HUES64 (cell line): ENCODE data around the gene TADA2B.

ENCODE experiments used
- H3K27ac ChIP-seq: 2 replicates; pipeline ENCODE4 v1.7.0; 2013; ENCODE audit warnings: low read depth, low read length, inconsistent platforms
- H3K27me3 ChIP-seq: 2 replicates; pipeline ENCODE4 v1.6.1; 2013; ENCODE audit warnings: mild to moderate bottlenecking, low read length; ENCODE audit not compliant: insufficient read depth
- H3K36me3 ChIP-seq: 2 replicates; pipeline ENCODE4 v1.6.1; 2013; ENCODE audit warnings: mild to moderate bottlenecking, low read length; ENCODE audit not compliant: insufficient read depth
- H3K4me1 ChIP-seq: 2 replicates; pipeline ENCODE4 v1.6.1; 2013; ENCODE audit warnings: mild to moderate bottlenecking, low read length, moderate library complexity; ENCODE audit not compliant: insufficient read depth
- H3K4me3 ChIP-seq: 2 replicates; pipeline ENCODE4 v1.5.1; 2013; ENCODE audit warnings: mild to moderate bottlenecking, low read length, moderate library complexity
- H3K9ac ChIP-seq: 2 replicates; pipeline ENCODE4 v1.6.1; 2013; ENCODE audit warnings: mild to moderate bottlenecking, low read depth, low read length
- H3K9me3 ChIP-seq: 2 replicates; pipeline ENCODE4 v1.6.1; 2013; ENCODE audit warnings: low read depth, low read length; ENCODE audit not compliant: insufficient read depth
- WGBS: fragments of 150-250, 120-280 bp; methylation state at CpG from one replicate; pipeline ENCODE4 v1.1.7; 2013; ENCODE audit warnings: missing lambda C conversion rate; 5-methylcytosine and 5-hydroxymethylcytosine counted together

TADA2B gene

GRCh38 chr4:7061815-7062214, 18.6 kb downstream of the TADA2B start:
- Histone ChIP-seq H3K9ac (no peak overlapping the region), H3K4me3 (no peak overlapping the region), H3K27me3 (no peaks in the 10 kb centered on the region), H3K4me1 (no peaks in the 10 kb centered on the region), H3K9me3 (no peaks in the 10 kb centered on the region), H3K27ac (no peak overlapping the region), H3K36me3 (peaks cover 76% of the 10 kb centered on the region)
- 95% methylated on average over 6 of the region's 6 CpGs for WGBS

- WGBS: 97% methylated on average over 4 of the region's 4 CpGs
- peaks cover 75% of the 10 kb centered on the region for H3K36me3 ChIP-seq
- H3K27ac ChIP-seq: no peak overlapping the region
- no peaks in the 10 kb centered on the region for H3K4me1 ChIP-seq
- H3K27me3 ChIP-seq: no peaks in the 10 kb centered on the region
- H3K9ac ChIP-seq: no peak overlapping the region
- H3K4me3 ChIP-seq: no peak overlapping the region
- H3K9me3 ChIP-seq: no peaks in the 10 kb centered on the region
These were observed 19.6 kb downstream of the TADA2B start for GRCh38 chr4:7062816-7063215.

DNA sequence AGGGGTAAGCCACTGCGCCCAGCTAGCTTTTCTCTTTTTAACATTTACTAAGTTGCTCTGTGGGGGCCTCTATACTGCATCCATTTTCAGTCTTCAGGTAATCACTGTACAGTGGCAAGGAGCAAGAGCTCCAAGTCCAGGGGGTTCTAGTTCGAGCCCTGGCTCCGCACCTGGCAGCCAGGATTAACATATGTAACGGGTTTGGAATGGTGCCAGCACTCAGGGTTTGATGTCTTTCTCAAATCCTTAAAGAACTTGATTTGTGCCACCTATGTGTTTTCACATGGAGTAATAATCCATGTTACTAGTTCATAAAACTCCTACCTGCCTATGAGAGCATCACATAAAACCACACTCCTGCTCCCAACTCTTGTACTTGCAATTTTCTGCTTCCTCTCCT, 20.2 kb downstream of the TADA2B start:
- Histone ChIP-seq H3K36me3 (peaks cover 72% of the 10 kb centered on the region), H3K9me3 (no peaks in the 10 kb centered on the region), H3K27me3 (no peaks in the 10 kb centered on the region), H3K27ac (no peak overlapping the region), H3K4me1 (no peaks in the 10 kb centered on the region), H3K4me3 (no peak overlapping the region), H3K9ac (no peak overlapping the region)
- 97% methylated on average over 4 of the region's 4 CpGs for WGBS

DNA sequence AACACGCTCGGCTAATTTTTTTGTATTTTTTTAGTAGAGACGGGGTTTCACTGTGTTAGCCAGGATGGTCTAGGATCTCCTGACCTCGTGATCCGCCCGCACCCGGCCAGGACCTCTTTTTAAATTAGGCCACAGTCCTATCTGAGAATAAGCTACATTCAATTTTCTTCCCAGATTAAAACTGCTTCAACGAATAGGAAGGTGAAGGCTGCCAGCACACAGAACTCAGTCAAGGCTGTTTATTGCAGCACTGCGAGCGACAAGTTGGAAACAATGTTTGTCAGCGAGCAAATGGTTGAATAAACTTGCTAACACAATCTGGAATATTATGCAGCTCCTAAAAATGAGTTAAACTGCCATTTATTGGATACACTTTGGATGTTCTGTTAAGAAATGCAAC, 22.8 kb downstream of the TADA2B start:
- Histone ChIP-seq H3K9ac (no peak overlapping the region), H3K9me3 (no peaks in the 10 kb centered on the region)
- 96% methylated on average over 11 of the region's 11 CpGs for WGBS

DNA sequence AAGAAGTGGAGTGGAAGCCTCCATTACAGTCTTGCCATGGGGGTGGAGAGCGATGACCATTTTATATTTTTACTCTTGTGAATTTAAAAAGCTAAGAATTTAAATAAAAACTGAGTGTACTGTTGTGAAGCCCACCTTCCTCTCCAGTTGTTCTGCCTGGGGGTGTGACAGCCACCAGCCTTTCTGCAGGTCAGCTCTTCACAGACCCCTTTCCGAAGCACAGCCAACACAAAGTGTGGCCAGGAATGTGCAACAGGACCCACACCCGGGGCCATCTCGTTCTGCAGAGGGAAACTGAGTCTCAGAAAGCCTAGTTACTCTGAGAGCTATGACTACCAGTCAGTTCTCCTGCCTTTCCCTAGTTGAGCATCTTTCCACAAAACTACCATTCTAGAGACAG, 23.3 kb downstream of the TADA2B start:
- peaks cover 21% of the 10 kb centered on the region for H3K27me3 ChIP-seq
- no peak overlapping the region for H3K27ac ChIP-seq
- peak overlapping the region; percentile 86 for H3K4me3 ChIP-seq
- WGBS: 89% methylated on average over 4 of the region's 4 CpGs
- peaks cover 40% of the 10 kb centered on the region for H3K36me3 ChIP-seq
- no peak overlapping the region for H3K9ac ChIP-seq
- H3K9me3 ChIP-seq: no peaks in the 10 kb centered on the region
- no peaks in the 10 kb centered on the region; the same call in 1 of the 2 replicates for H3K4me1 ChIP-seq

More for the DNA sequence above, 22.8 kb downstream of the TADA2B start:
- Histone ChIP-seq H3K4me1 (no peaks in the 10 kb centered on the region; the same call in 1 of the 2 replicates), H3K4me3 (peak overlapping the region; percentile 86; the same call in 1 of the 2 replicates), H3K27me3 (peaks cover 21% of the 10 kb centered on the region), H3K36me3 (peaks cover 45% of the 10 kb centered on the region), H3K27ac (no peak overlapping the region)

GRCh38 chr4:7067126-7067451, 23.9 kb downstream of the TADA2B start:
- no peaks in the 10 kb centered on the region for H3K9me3 ChIP-seq
- peak overlapping the region; percentile 86 for H3K4me3 ChIP-seq
- no peak overlapping the region for H3K27ac ChIP-seq
- H3K9ac ChIP-seq: peak overlapping the region; percentile 81
- peaks cover 34% of the 10 kb centered on the region for H3K36me3 ChIP-seq
- 7% methylated on average over 13 of the region's 13 CpGs for WGBS
- H3K27me3 ChIP-seq: peaks cover 25% of the 10 kb centered on the region
- no peaks in the 10 kb centered on the region; the same call in 1 of the 2 replicates for H3K4me1 ChIP-seq

GRCh38 chr4:7067452-7068278, 24.5 kb downstream of the TADA2B start, which contains the start of gene GRPEL1:
TSS of gene GRPEL1 (minus strand) at chr4:7068064. CDS start at chr4:7068032, 32 bp downstream.
- H3K36me3 ChIP-seq: peaks cover 32% of the 10 kb centered on the region
- under 1% methylated on average over 81 of the region's 81 CpGs for WGBS
- peaks cover 28% of the 10 kb centered on the region for H3K27me3 ChIP-seq
- peak within 1 kb of the TSS; percentile 81 for H3K9ac ChIP-seq
- H3K27ac ChIP-seq: peak within 1 kb of the TSS; percentile 34; the same call in 1 of the 2 replicates
- H3K9me3 ChIP-seq: no peaks in the 10 kb centered on the region
- H3K4me1 ChIP-seq: no peaks in the 10 kb centered on the region; the same call in 1 of the 2 replicates
- peak within 1 kb of the TSS; percentile 86 for H3K4me3 ChIP-seq

DNA sequence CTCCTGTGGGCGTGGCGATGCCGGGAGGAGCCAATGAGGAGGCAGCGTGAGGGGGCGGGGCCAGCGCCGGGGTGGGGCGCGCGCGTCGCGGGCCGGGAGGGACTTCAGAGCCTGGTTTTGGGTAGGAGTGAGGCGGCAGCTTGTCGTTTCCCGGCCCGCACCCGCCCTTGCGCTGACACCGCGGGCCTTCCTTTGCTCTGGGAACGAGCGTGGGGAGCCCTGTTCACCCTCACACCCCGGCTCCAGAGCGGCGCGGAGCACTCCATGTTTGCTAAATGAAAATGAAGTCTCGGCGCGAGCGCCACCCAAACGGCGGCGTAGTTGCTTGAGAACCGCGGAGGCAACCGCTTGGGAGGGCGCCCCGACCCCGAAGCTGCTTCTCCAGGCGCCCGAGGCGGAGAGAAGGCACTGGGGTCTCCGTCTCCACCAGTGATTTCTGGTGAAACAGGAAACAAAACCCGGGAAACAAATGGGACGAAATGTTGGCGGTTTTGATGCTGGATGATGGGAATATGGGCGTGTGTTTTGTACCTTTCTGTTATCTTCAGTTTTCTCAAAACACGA, 25.2 kb downstream of the TADA2B start:
- Histone ChIP-seq H3K9ac (peak overlapping the region; percentile 57), H3K27ac (no peak overlapping the region), H3K36me3 (peaks cover 25% of the 10 kb centered on the region), H3K9me3 (no peaks in the 10 kb centered on the region), H3K4me3 (peak overlapping the region; percentile 74), H3K4me1 (no peaks in the 10 kb centered on the region; the same call in 1 of the 2 replicates), H3K27me3 (peaks cover 28% of the 10 kb centered on the region)
- under 1% methylated on average over 50 of the region's 50 CpGs for WGBS

DNA sequence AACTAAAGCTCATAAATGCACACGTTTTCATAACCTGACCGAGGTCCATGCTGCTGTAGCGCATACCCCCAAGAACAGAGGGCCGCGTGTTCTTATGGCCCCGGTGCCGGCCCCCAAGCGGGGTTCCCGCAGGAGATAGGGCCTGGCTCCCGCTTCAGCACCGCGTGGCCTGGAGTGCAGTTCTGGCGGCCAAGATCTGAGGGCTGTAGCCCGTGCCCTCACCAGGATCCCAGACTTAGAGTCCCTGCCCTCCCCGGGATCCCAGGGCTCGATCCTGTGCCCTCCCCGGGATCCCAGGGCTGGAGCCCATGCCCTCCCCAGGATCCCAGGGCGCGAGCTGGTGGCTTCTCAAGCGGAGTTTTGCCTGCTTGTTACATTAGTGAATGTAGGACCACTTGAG, 25.7 kb downstream of the TADA2B start:
- Histone ChIP-seq H3K4me3 (peak overlapping the region; percentile 74), H3K27me3 (peaks cover 28% of the 10 kb centered on the region), H3K4me1 (no peaks in the 10 kb centered on the region; the same call in 1 of the 2 replicates), H3K27ac (no peak overlapping the region), H3K9ac (peak overlapping the region; percentile 57; the same call in 1 of the 2 replicates), H3K36me3 (peaks cover 19% of the 10 kb centered on the region), H3K9me3 (no peaks in the 10 kb centered on the region)
- 10% methylated on average over 20 of the region's 20 CpGs for WGBS

- Histone ChIP-seq H3K9ac (no peak overlapping the region), H3K27me3 (peaks cover 28% of the 10 kb centered on the region), H3K36me3 (0 out of 2 replicates have a peak, but pooled peaks cover 6% of the 10 kb centered on the region), H3K4me3 (no peak overlapping the region), H3K4me1 (no peaks in the 10 kb centered on the region; the same call in 1 of the 2 replicates), H3K9me3 (no peaks in the 10 kb centered on the region), H3K27ac (no peak overlapping the region)
- WGBS: 49% methylated on average over 23 of the region's 23 CpGs
These were observed 27.7 kb downstream of the TADA2B start for GRCh38 chr4:7070729-7071511.

GRCh38 chr4:7073059-7073458, 29.9 kb downstream of the TADA2B start:
- no peaks in the 10 kb centered on the region; the same call in 1 of the 2 replicates for H3K4me1 ChIP-seq
- no peak overlapping the region for H3K9ac ChIP-seq
- no peak overlapping the region for H3K4me3 ChIP-seq
- H3K9me3 ChIP-seq: no peaks in the 10 kb centered on the region
- peaks cover 28% of the 10 kb centered on the region for H3K27me3 ChIP-seq
- WGBS: 91% methylated on average over 14 of the region's 14 CpGs
- no peak overlapping the region for H3K27ac ChIP-seq
- no peaks in the 10 kb centered on the region for H3K36me3 ChIP-seq
